MM.1S (cell line): ENCODE data around the gene ZNF175.

Experiments used
- DNase-seq: peaks from one replicate; pipeline ENCODE4 v3.0.0-alpha.2; 2015
- H2AFZ ChIP-seq: fragments of 300-600 bp; sonication (generic); 2 replicates; pipeline ENCODE4 v1.6.0; 2016; ENCODE audit warnings: antibody characterized with exemption, low read length
- H3F3A ChIP-seq: fragments of 300-600 bp; sonication (generic); 2 replicates; pipeline ENCODE4 v1.6.1; 2016; ENCODE audit warnings: mild to moderate bottlenecking, antibody characterized with exemption, low read length, moderate library complexity, mixed read lengths; ENCODE audit not compliant: insufficient read depth
- H3K27ac ChIP-seq: fragments of 300-600 bp; sonication (generic); 2 replicates; pipeline ENCODE4 v1.5.1; 2016; ENCODE audit warnings: mild to moderate bottlenecking, low read length
- H3K27me3 ChIP-seq: fragments of 300-600 bp; sonication (generic); replicated peaks from 2 replicates; pipeline ENCODE4 v1.6.0; 2016; ENCODE audit warnings: low read length; ENCODE audit not compliant: insufficient read depth
- H3K36me3 ChIP-seq: fragments of 300-600 bp; sonication (generic); replicated peaks from 2 replicates; pipeline ENCODE4 v1.6.1; 2016; ENCODE audit warnings: mild to moderate bottlenecking, low read length, mixed read lengths; ENCODE audit not compliant: insufficient read depth
- H3K4me1 ChIP-seq: fragments of 300-600 bp; sonication (generic); 2 replicates; pipeline ENCODE4 v1.6.1; 2016; ENCODE audit warnings: low read length, mixed read lengths
- H3K4me2 ChIP-seq: fragments of 300-600 bp; sonication (generic); 2 replicates; pipeline ENCODE4 v1.6.0; 2016; ENCODE audit warnings: low read depth, low read length
- H3K4me3 ChIP-seq: fragments of 300-600 bp; sonication (generic); 2 replicates; pipeline ENCODE4 v1.5.1; 2016; ENCODE audit warnings: low read length, mixed read lengths
- H3K79me2 ChIP-seq: fragments of 300-600 bp; sonication (generic); 2 replicates; pipeline ENCODE4 v1.6.1; 2016; ENCODE audit warnings: mixed run types, low read length, mixed read lengths
- H3K9ac ChIP-seq: fragments of 300-600 bp; sonication (generic); 2 replicates; pipeline ENCODE4 v1.6.1; 2016; ENCODE audit warnings: low read length, mixed read lengths
- H3K9me2 ChIP-seq: fragments of 300-600 bp; sonication (generic); replicated peaks from 2 replicates; pipeline ENCODE4 v1.6.1; 2016; ENCODE audit warnings: mild to moderate bottlenecking, low read length, mixed read lengths; ENCODE audit not compliant: insufficient read depth
- H3K9me3 ChIP-seq: fragments of 300-600 bp; sonication (generic); replicated peaks from 2 replicates; pipeline ENCODE4 v1.6.1; 2016; ENCODE audit warnings: mild to moderate bottlenecking, low read length, mixed read lengths; ENCODE audit not compliant: insufficient read depth
- H4K20me1 ChIP-seq: fragments of 300-600 bp; sonication (generic); 2 replicates; pipeline ENCODE4 v1.6.1; 2016; ENCODE audit warnings: mild to moderate bottlenecking, low read length, moderate library complexity, mixed read lengths; ENCODE audit not compliant: insufficient read depth
- CTCF ChIP-seq: fragments of 300-600 bp; sonication (generic); IDR thresholded peaks from 2 replicates; pipeline ENCODE4 v1.5.1; 2016; ENCODE audit warnings: antibody characterized with exemption, low read length, mixed read lengths
- EZH2 ChIP-seq: fragments of 300-600 bp; sonication (generic); optimal IDR thresholded peaks from 2 replicates; pipeline ENCODE3; 2017; ENCODE audit warnings: low read depth, mild to moderate bottlenecking, antibody characterized with exemption, low read length, mixed read lengths
- EZH2phosphoT487 ChIP-seq: fragments of 300-600 bp; sonication (generic); IDR thresholded peaks from 2 replicates; pipeline ENCODE4 v1.6.1; 2018; ENCODE audit warnings: antibody characterized with exemption, low read length

The ZNF175 gene

GRCh38 chr19:51570962-51571575, at the start of gene ZNF175:
Gene ZNF175 (plus strand): TSS chr19:51571283. CDS start chr19:51573330, 2,047 bp downstream.
- Histone ChIP-seq H2AFZ (peak within 1 kb of the TSS; percentile 53), H3K27me3 (no peaks in the 10 kb centered on the region), H4K20me1 (no peaks in the 10 kb centered on the region), H3K9ac (no peak within 1 kb of the TSS), H3F3A (no peaks in the 10 kb centered on the region), H3K4me2 (peak within 1 kb of the TSS; percentile 39; the same call in 1 of the 2 replicates), H3K79me2 (no peaks in the 10 kb centered on the region), H3K4me1 (no peaks in the 10 kb centered on the region), H3K27ac (no peak within 1 kb of the TSS), H3K4me3 (peak within 1 kb of the TSS; percentile 58), H3K9me3 (no peaks in the 10 kb centered on the region), H3K9me2 (no peaks in the 10 kb centered on the region), H3K36me3 (no peaks in the 10 kb centered on the region)
- DNase-seq, result peak; percentile 45
- TF ChIP-seq CTCF, result no peak
- no peak for TF ChIP-seq EZH2
- no peak for TF ChIP-seq EZH2phosphoT487

GRCh38 chr19:51521357-51521756, 49.7 kb upstream of the ZNF175 start:
- Histone ChIP-seq H3K4me3 (no peak overlapping the region), H3K4me1 (no peaks in the 10 kb centered on the region), H3K9me3 (no peaks in the 10 kb centered on the region), H3K27ac (no peak overlapping the region), H3F3A (no peaks in the 10 kb centered on the region), H4K20me1 (no peaks in the 10 kb centered on the region), H3K9me2 (no peaks in the 10 kb centered on the region), H3K79me2 (no peaks in the 10 kb centered on the region), H2AFZ (no peak overlapping the region), H3K9ac (no peak overlapping the region), H3K4me2 (no peak overlapping the region), H3K36me3 (no peaks in the 10 kb centered on the region), H3K27me3 (no peaks in the 10 kb centered on the region)
- DNase-seq, result no peak
- TF ChIP-seq EZH2phosphoT487 (no peak), EZH2 (no peak), CTCF (no peak)

GRCh38 chr19:51521781-51522180, 49.3 kb upstream of the ZNF175 start:
- TF ChIP-seq EZH2 (no peak), EZH2phosphoT487 (no peak), CTCF (no peak)
- no peaks in the 10 kb centered on the region for H3K9me3 ChIP-seq
- H3K4me1 ChIP-seq, result no peaks in the 10 kb centered on the region
- no peaks in the 10 kb centered on the region for H3K27me3 ChIP-seq
- no peaks in the 10 kb centered on the region for H4K20me1 ChIP-seq
- H2AFZ ChIP-seq, result no peak overlapping the region
- H3F3A ChIP-seq, result no peaks in the 10 kb centered on the region
- no peaks in the 10 kb centered on the region for H3K9me2 ChIP-seq
- H3K79me2 ChIP-seq, result no peaks in the 10 kb centered on the region
- no peak overlapping the region for H3K4me2 ChIP-seq
- H3K9ac ChIP-seq, result no peak overlapping the region
- no peak overlapping the region for H3K4me3 ChIP-seq
- no peak overlapping the region for H3K27ac ChIP-seq
- DNase-seq, result no peak
- H3K36me3 ChIP-seq, result no peaks in the 10 kb centered on the region
